Measurements from ENCODE around the gene ATRX. TPM values are rescaled to one million over a fixed set of nuclear protein-coding genes. Genes with fewer than 3 reads are reported as not detected.
"Not testable (repeated sequence)": the region's sequence is repeated elsewhere in the genome, so short reads cannot be mapped to it uniquely, and the experiment has no call there.

The ATRX gene
- polyA plus RNA-seq, 3 donors, result 88.0 to 92.4 (median 89.6) TPM

- DNase-seq (ENCODE audit: low read depth in 3 of 3, low spot score in 2 of 3), result no peak
These were observed 52.7 kb downstream of the ATRX start for GRCh38 chrX:77733342-77733741.

GRCh38 chrX:77731821-77732419, 54.1 kb downstream of the ATRX start:
- no peak for DNase-seq (ENCODE audit: low read depth in 3 of 3, low spot score in 2 of 3)

- DNase-seq (ENCODE audit: low read depth in 3 of 3, low spot score in 2 of 3), result not testable (repeated sequence)
These were observed 59.9 kb downstream of the ATRX start for GRCh38 chrX:77726095-77726494.

- no peak for DNase-seq (ENCODE audit: low read depth in 3 of 3, low spot score in 2 of 3)
These were observed 62.3 kb downstream of the ATRX start for GRCh38 chrX:77723681-77724080.

GRCh38 chrX:77719388-77719787, 66.6 kb downstream of the ATRX start:
- no peak for DNase-seq (ENCODE audit: low read depth in 3 of 3, low spot score in 2 of 3)

- DNase-seq (ENCODE audit: low read depth in 3 of 3, low spot score in 2 of 3), result no peak
These were observed 81.1 kb downstream of the ATRX start for GRCh38 chrX:77704881-77705280.

GRCh38 chrX:77698242-77698641, 87.8 kb downstream of the ATRX start:
- DNase-seq (ENCODE audit: low read depth in 3 of 3, low spot score in 2 of 3), result no peak

GRCh38 chrX:77694491-77694890, 91.5 kb downstream of the ATRX start:
- no peak for DNase-seq (ENCODE audit: low read depth in 3 of 3, low spot score in 2 of 3)

- DNase-seq (ENCODE audit: low read depth in 3 of 3, low spot score in 2 of 3), result no peak
These were observed 92.4 kb downstream of the ATRX start for GRCh38 chrX:77693594-77693993.

GRCh38 chrX:77691916-77692315, 94.1 kb downstream of the ATRX start:
- no peak for DNase-seq (ENCODE audit: low read depth in 3 of 3, low spot score in 2 of 3)

GRCh38 chrX:77689376-77689775, 96.6 kb downstream of the ATRX start:
- DNase-seq (ENCODE audit: low read depth in 3 of 3, low spot score in 2 of 3), result no peak

GRCh38 chrX:77685683-77686082, 100.3 kb downstream of the ATRX start:
- DNase-seq (ENCODE audit: low read depth in 3 of 3, low spot score in 2 of 3), result not testable (repeated sequence)

GRCh38 chrX:77679144-77679543, 106.9 kb downstream of the ATRX start:
- DNase-seq (ENCODE audit: low read depth in 3 of 3, low spot score in 2 of 3), result no peak

GRCh38 chrX:77675986-77676385, 110.0 kb downstream of the ATRX start:
- no peak for DNase-seq (ENCODE audit: low read depth in 3 of 3, low spot score in 2 of 3)

- DNase-seq (ENCODE audit: low read depth in 3 of 3, low spot score in 2 of 3), result no peak
These were observed 117.4 kb downstream of the ATRX start for GRCh38 chrX:77668391-77669237.

- no peak for DNase-seq (ENCODE audit: low read depth in 3 of 3, low spot score in 2 of 3)
These were observed 127.1 kb downstream of the ATRX start for GRCh38 chrX:77658886-77659285.

GRCh38 chrX:77652095-77652494, 133.9 kb downstream of the ATRX start:
- no peak for DNase-seq (ENCODE audit: low read depth in 3 of 3, low spot score in 2 of 3)

- no peak for DNase-seq (ENCODE audit: low read depth in 3 of 3, low spot score in 2 of 3)
These were observed 145.3 kb downstream of the ATRX start for GRCh38 chrX:77640702-77641101.

GRCh38 chrX:77639820-77640219, 146.2 kb downstream of the ATRX start:
- DNase-seq (ENCODE audit: low read depth in 3 of 3, low spot score in 2 of 3), result no peak

- DNase-seq (ENCODE audit: low read depth in 3 of 3, low spot score in 2 of 3), result no peak
These were observed 147.6 kb downstream of the ATRX start for GRCh38 chrX:77638397-77638796.

- no peak for DNase-seq (ENCODE audit: low read depth in 3 of 3, low spot score in 2 of 3)
These were observed 150.6 kb downstream of the ATRX start for GRCh38 chrX:77635373-77635772.

GRCh38 chrX:77628294-77629025, 157.6 kb downstream of the ATRX start:
- DNase-seq (ENCODE audit: low read depth in 3 of 3, low spot score in 2 of 3), result no peak
